ENCODE data around the gene FOXP4.
A peak's percentile ranks its signal among the peaks of the same experiment; 100 is the strongest.

FOXP4 gene

GRCh38 chr6:41586252-41587007 is 40.2 kb downstream of the FOXP4 start:
- DNase-seq, result no peak

GRCh38 chr6:41587131-41587879 is 41.1 kb downstream of the FOXP4 start:
- no peak for DNase-seq

GRCh38 chr6:41588111-41588510 is 41.9 kb downstream of the FOXP4 start:
- no peak for DNase-seq

DNA sequence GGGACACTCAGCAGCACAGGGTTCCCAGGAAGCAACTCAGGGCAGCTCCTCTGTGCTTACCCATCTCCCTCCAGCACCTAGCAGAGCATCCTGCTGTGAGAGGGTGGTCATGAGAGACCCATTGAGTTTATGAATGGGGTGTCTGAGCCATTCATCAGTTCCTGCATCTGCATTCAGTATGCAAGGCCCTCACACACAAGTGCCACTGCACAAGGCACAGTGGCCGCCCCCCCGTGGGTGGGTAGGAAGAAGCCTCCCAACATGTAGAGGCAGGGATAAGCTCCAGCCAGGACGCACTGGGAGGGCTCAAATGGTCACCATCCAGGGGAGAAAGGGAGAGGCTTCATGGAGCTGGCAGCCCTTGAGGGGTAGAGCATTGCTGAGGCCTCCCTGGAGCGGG is 43.0 kb downstream of the FOXP4 start:
- DNase-seq, result no peak

- no peak for DNase-seq
Measured at GRCh38 chr6:41589636-41590622, 43.7 kb downstream of the FOXP4 start.

DNA sequence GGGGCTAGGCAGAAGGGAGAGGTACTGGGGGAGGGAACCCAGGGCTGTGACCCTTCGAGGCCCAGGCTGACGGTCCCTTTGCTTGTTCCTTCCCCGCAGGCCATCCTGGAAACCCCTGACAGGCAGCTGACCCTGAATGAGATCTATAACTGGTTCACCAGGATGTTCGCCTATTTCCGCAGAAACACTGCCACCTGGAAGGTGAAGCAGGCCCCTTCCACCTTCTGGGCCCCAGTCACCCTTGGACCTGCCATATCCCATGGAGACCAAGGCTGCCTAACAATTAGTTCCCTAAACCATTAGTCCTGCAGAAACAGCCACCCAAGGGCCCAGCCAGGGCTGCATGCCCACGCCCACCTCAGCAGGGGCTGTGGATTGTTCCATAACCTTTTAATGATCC is 44.9 kb downstream of the FOXP4 start:
- DNase-seq, result no peak

- DNase-seq, result peak; percentile 76
Measured at GRCh38 chr6:41591859-41592502, 45.8 kb downstream of the FOXP4 start.

GRCh38 chr6:41593406-41593805 is 47.2 kb downstream of the FOXP4 start:
- no peak for DNase-seq

- no peak for DNase-seq
Measured at GRCh38 chr6:41593839-41594238, 47.7 kb downstream of the FOXP4 start.

DNA sequence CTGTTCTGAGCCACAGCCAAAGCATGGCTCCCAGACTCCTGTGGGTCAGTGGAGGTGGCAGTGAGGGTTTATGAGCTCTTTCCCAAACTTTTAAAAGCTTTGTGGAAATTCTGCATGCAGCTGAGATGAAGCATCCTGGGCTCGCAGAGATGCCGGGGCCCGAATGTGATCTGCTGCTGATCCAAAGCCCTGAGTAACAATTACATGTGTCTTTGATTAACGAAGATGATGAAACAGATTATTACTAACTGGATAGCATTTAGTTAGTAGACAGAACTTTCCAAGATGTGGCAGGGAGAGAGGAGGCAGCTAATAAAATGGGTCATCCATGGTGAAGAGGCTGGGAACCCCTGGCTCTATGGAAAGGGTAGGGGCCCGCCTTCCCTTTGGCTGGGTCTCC is 48.1 kb downstream of the FOXP4 start:
- no peak for DNase-seq

- DNase-seq, result no peak
Measured at GRCh38 chr6:41594766-41595165, 48.6 kb downstream of the FOXP4 start.

DNA sequence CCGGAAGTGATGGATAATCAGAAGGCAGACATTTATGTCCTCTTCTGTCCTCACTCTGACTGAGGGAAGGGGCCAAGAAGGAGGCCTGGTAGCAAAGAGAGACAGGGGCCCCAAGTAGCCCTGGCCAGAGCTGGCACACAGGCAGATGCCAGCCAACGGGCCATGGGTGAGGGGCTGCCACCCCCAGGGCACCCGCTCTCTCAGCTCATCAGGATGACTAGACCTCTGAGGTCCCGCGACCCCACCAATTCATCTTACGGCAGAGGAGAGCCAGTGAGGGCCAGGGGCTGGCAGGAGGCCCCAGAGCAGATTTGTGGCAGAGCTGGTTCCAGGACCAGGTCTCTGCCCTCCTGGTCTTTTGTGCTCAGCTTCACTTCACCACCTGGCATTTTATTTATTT is 49.0 kb downstream of the FOXP4 start:
- DNase-seq, result no peak

- DNase-seq, result no peak
Measured at GRCh38 chr6:41596096-41596685, 50.0 kb downstream of the FOXP4 start.

GRCh38 chr6:41596807-41597206 is 50.6 kb downstream of the FOXP4 start:
- DNase-seq, result no peak

- DNase-seq, result no peak
Measured at GRCh38 chr6:41597246-41598000, 51.2 kb downstream of the FOXP4 start.

- no peak for DNase-seq
Measured at GRCh38 chr6:41598670-41599014, 52.5 kb downstream of the FOXP4 start.

DNA sequence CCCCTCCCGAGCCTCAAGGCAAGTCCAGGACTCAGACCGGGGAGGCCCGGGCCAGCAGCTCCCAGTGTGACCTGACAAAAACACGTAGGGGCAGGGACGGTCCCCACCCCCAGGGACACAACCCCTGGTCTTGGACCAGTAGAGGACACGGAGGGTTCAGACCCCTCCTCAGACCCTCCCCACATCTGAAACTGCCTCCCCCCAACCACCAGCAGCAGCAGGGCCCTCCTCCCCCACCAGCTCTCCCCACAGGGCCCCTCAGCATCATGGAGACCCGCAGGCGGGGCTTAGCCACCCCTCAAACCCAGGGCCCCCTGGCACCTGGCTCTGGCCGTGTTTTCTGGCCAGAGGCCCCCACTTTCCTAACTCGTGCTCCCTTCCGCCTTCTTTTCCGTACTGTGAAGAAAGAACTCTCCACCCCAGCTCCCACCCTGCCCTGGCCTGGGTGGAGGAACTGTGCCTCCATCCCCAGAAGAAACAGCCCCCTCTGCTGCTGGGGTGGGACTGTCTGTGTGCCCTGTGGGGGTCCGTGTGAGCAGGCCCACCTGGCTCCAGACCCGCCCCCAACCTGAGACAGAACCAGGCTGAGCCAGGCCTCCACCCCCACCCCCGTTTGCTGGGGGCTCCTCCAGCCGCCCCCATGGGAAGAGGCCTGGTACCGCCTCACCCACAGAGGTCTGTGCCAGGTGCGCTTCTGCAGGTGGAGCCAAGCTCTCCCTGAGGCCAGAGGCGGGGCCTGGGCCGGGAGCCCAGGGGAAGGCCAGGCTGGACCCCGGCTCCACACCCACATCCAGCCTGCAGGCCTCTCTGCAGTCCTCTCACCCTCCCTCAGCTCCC is 53.1 kb downstream of the FOXP4 start:
- no peak for DNase-seq

GRCh38 chr6:41599852-41600445 is 53.8 kb downstream of the FOXP4 start:
- DNase-seq, result no peak

- DNase-seq, result no peak
Measured at GRCh38 chr6:41600499-41601247, 54.5 kb downstream of the FOXP4 start.

- DNase-seq, result no peak
Measured at GRCh38 chr6:41601248-41601549, 55.0 kb downstream of the FOXP4 start.

Measured in stimulated activated CD4-positive, alpha-beta T cell treated with anti-CD3 and anti-CD28 coated beads, Interleukin-1b, Interleukin-23, amount 100 ng/mL, for 48 hours (primary cell).